HepG2 (cell line): ENCODE data around the gene NECAP2. TPM values are rescaled to one million over a fixed set of nuclear protein-coding genes. Genes with fewer than 3 reads are reported as not detected.
A peak's percentile ranks its signal among the peaks of the same experiment; 100 is the strongest.

ENCODE experiments used
- CBFB ChIP-seq: sonication (generic); formaldehyde crosslinking; IDR thresholded peaks from 2 replicates; pipeline ENCODE4 v1.4.0; 2020; ENCODE audit warnings: missing genetic modification reagents
- CEBPG ChIP-seq: IDR thresholded peaks from 2 replicates; pipeline ENCODE4 v1.6.1; 2016
- CENPX ChIP-seq: sonication (generic); formaldehyde crosslinking; IDR thresholded peaks from 2 replicates; pipeline ENCODE4 v1.9.0; 2021; ENCODE audit warnings: mild to moderate bottlenecking, missing genetic modification reagents, moderate library complexity
- ELK4 ChIP-seq: sonication (generic); formaldehyde crosslinking; IDR thresholded peaks from 2 replicates; pipeline ENCODE4 v1.9.0; 2021; ENCODE audit warnings: missing genetic modification reagents, borderline replicate concordance
- ERF ChIP-seq: IDR thresholded peaks from 2 replicates; pipeline ENCODE4 v1.6.1; 2018; ENCODE audit warnings: missing biosample characterization, missing genetic modification reagents
- ESRRA ChIP-seq: sonication (generic); formaldehyde crosslinking; IDR thresholded peaks from 2 replicates; pipeline ENCODE4 v1.5.1; 2020; ENCODE audit warnings: mild to moderate bottlenecking, low read depth, missing genetic modification reagents
- GATA4 ChIP-seq: sonication (generic); IDR thresholded peaks from 2 replicates; pipeline ENCODE4 v1.6.1; 2016; ENCODE audit warnings: antibody characterized with exemption, low read depth, borderline replicate concordance
- GLMP ChIP-seq: sonication (generic); formaldehyde crosslinking; IDR thresholded peaks from 2 replicates; pipeline ENCODE4 v1.9.0; 2021; ENCODE audit warnings: missing genetic modification reagents, mild to moderate bottlenecking, borderline replicate concordance
- MAF1 ChIP-seq: sonication (generic); formaldehyde crosslinking; IDR thresholded peaks from 2 replicates; pipeline ENCODE4 v1.5.0; 2020; ENCODE audit warnings: missing genetic modification reagents, borderline replicate concordance
- ONECUT2 ChIP-seq: sonication (generic); formaldehyde crosslinking; IDR thresholded peaks from 2 replicates; pipeline ENCODE4 v1.4.0; 2020; ENCODE audit warnings: missing genetic modification reagents
- PHF5A ChIP-seq: IDR thresholded peaks from one replicate; pipeline ENCODE4 v1.6.1; 2018; ENCODE audit warnings: low read depth, missing genetic modification reagents; ENCODE audit not compliant: unreplicated experiment
- RXRB ChIP-seq: IDR thresholded peaks from 2 replicates; pipeline ENCODE4 v1.6.1; 2016; ENCODE audit warnings: borderline replicate concordance, missing genetic modification reagents, missing compliant biosample characterization
- SMAD3 ChIP-seq: sonication (generic); formaldehyde crosslinking; IDR thresholded peaks from 2 replicates; pipeline ENCODE4 v1.4.0; 2020; ENCODE audit warnings: missing genetic modification reagents
- SOX5 ChIP-seq: IDR thresholded peaks from 2 replicates; pipeline ENCODE4 v1.6.1; 2016; ENCODE audit warnings: borderline replicate concordance
- TBL1XR1 ChIP-seq: fragments of 150-350 bp; IDR thresholded peaks from 2 replicates; pipeline ENCODE4 v1.6.1; 2014; ENCODE audit warnings: borderline replicate concordance, low read length; ENCODE audit not compliant: partially characterized antibody
- TEAD2 ChIP-seq: sonication (generic); formaldehyde crosslinking; IDR thresholded peaks from 2 replicates; pipeline ENCODE4 v1.9.0; 2021; ENCODE audit warnings: missing genetic modification reagents
- ZKSCAN5 ChIP-seq: sonication (generic); formaldehyde crosslinking; IDR thresholded peaks from 2 replicates; pipeline ENCODE4 v1.5.1; 2020; ENCODE audit warnings: mild to moderate bottlenecking, missing genetic modification reagents
- ZNF281 ChIP-seq: sonication (generic); formaldehyde crosslinking; IDR thresholded peaks from 2 replicates; pipeline ENCODE4 v1.4.0; 2020; ENCODE audit warnings: missing genetic modification reagents, borderline replicate concordance
- ZNF563 ChIP-seq: sonication (generic); formaldehyde crosslinking; IDR thresholded peaks from 2 replicates; pipeline ENCODE4 v1.8.0; 2022; ENCODE audit warnings: mild to moderate bottlenecking, moderate library complexity, missing genetic modification reagents
- ZNF616 ChIP-seq: sonication (generic); formaldehyde crosslinking; IDR thresholded peaks from 2 replicates; pipeline ENCODE4 v1.5.0; 2020; ENCODE audit warnings: low read depth, mild to moderate bottlenecking, missing genetic modification reagents
- ZNF703 ChIP-seq: sonication (generic); formaldehyde crosslinking; IDR thresholded peaks from 2 replicates; pipeline ENCODE4 v1.5.1; 2020; ENCODE audit warnings: missing genetic modification reagents, mild to moderate bottlenecking, moderate library complexity, borderline replicate concordance
- ZNF781 ChIP-seq: sonication (generic); formaldehyde crosslinking; IDR thresholded peaks from 2 replicates; pipeline ENCODE4 v1.5.1; 2020; ENCODE audit warnings: borderline replicate concordance, mild to moderate bottlenecking, missing genetic modification reagents; ENCODE audit errors: not compliant biosample characterization
- ZNF782 ChIP-seq: sonication (generic); formaldehyde crosslinking; IDR thresholded peaks from 2 replicates; pipeline ENCODE4 v1.4.0; 2020; ENCODE audit warnings: missing genetic modification reagents, mild to moderate bottlenecking, borderline replicate concordance
- ZUFSP ChIP-seq: sonication (generic); formaldehyde crosslinking; IDR thresholded peaks from 2 replicates; pipeline ENCODE4 v1.9.0; 2021; ENCODE audit warnings: missing genetic modification reagents, mild to moderate bottlenecking, borderline replicate concordance
- polyA plus RNA-seq, 8 experiments: library from polyadenylated mRNA; depleted of rRNA in 3 of 8; stranded (reverse) in 7 of 8; unstranded in 1 of 8; fragments of >200 nt; fragmentation: Illumina TruSeq in 4 of 8; extraction: Trizol in 4 of 8; gene quantifications; 2 replicates each; pipeline versions ENCODE4 v1.2.1 to v1.2.3, GENCODE V29; 2011 to 2016; ENCODE audit warnings: low read depth in 4 of 8, missing spikeins in 1 of 8, mixed read lengths in 1 of 8; ENCODE audit not compliant: insufficient read depth in 1 of 8
- total RNA-seq, 5 experiments: library from RNA; depleted of rRNA; stranded (reverse); fragments of >200 nt; fragmentation: Illumina TruSeq; extraction: Trizol; gene quantifications; 2 replicates each; pipeline ENCODE4 v1.2.3, GENCODE V29; 2016; ENCODE audit warnings: low read depth in 1 of 5

The NECAP2 gene
- total and polyA plus RNA-seq, 2 of the 13 experiments (the other 11 are each of a cell fraction or from before 2014, with no cell fraction given): 38.5 to 52.3 TPM

GRCh38 chr1:16498573-16499413, 58.3 kb downstream of the NECAP2 start (continued):
- TF ChIP-seq ZNF281 (CRISPR knock-in tag) (no peak), CEBPG (CRISPR knock-in tag) (no peak), ZNF616 (no peak; the same call in 1 of the 2 replicates), ONECUT2 (CRISPR knock-in tag) (no peak), GATA4 (0 out of 2 replicates have a peak, but pooled peaks have one; percentile 6), TEAD2 (CRISPR knock-in tag) (no peak), ZUFSP (CRISPR knock-in tag) (no peak), ZKSCAN5 (no peak), TBL1XR1 (no peak), MAF1 (CRISPR knock-in tag) (no peak), ZNF563 (CRISPR knock-in tag) (peak; percentile 73), SOX5 (no peak), ZNF781 (CRISPR knock-in tag) (no peak), ERF (CRISPR knock-in tag) (no peak; the same call in 1 of the 2 replicates), CENPX (CRISPR knock-in tag) (no peak), ESRRA (CRISPR knock-in tag) (peak; percentile 40; the same call in 1 of the 2 replicates), GLMP (CRISPR knock-in tag) (no peak), ELK4 (CRISPR knock-in tag) (no peak), ZNF703 (CRISPR knock-in tag) (no peak), PHF5A (CRISPR knock-in tag) (no peak), SMAD3 (no peak), RXRB (CRISPR knock-in tag) (no peak), ZNF782 (no peak), CBFB (CRISPR knock-in tag) (no peak)
